ENCODE results near the gene DDN.

GRCh38 chr12:49024543-49024942, 25.4 kb upstream of the DDN start:
- TF ChIP-seq, protein P1, sequence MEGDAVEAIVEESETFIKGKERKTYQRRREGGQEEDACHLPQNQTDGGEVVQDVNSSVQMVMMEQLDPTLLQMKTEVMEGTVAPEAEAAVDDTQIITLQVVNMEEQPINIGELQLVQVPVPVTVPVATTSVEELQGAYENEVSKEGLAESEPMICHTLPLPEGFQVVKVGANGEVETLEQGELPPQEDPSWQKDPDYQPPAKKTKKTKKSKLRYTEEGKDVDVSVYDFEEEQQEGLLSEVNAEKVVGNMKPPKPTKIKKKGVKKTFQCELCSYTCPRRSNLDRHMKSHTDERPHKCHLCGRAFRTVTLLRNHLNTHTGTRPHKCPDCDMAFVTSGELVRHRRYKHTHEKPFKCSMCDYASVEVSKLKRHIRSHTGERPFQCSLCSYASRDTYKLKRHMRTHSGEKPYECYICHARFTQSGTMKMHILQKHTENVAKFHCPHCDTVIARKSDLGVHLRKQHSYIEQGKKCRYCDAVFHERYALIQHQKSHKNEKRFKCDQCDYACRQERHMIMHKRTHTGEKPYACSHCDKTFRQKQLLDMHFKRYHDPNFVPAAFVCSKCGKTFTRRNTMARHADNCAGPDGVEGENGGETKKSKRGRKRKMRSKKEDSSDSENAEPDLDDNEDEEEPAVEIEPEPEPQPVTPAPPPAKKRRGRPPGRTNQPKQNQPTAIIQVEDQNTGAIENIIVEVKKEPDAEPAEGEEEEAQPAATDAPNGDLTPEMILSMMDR (IDR thresholded peaks at IDR 0.05): no peak
- TF ChIP-seq POLR2A (IDR thresholded peaks at IDR 0.05): no peak

All from body of pancreas (tissue), 4 donors.